ENCODE data around the gene LCN10. TPM values are rescaled to one million over a fixed set of nuclear protein-coding genes. Genes with fewer than 3 reads are reported as not detected.

LCN10 gene
- total and polyA plus RNA-seq, 2 of the 13 experiments (the other 11 are each of a cell fraction or from before 2014, with no cell fraction given), result 0.53 to 0.61 TPM

GRCh38 chr9:136741883-136742571 lies 713 bp downstream of the LCN10 start:
- CTCF ChIA-PET (ENCODE audit: low intra/inter-chr PET ratio, low total read pairs), result no interaction called here
- no peak for FAIRE-seq
- Histone ChIP-seq H2AFZ (ENCODE audit: low read length) (no peak overlapping the region), H3K27me3 (ENCODE audit: control insufficient read depth in 1 of 2, insufficient read depth in 2 of 2, low read length in 2 of 2) (peaks cover 22 to 81% of the 10 kb centered on the region in 2 experiments), H3K4me1 (ENCODE audit: insufficient read depth, low read length) (peaks cover 25% of the 10 kb centered on the region), H3K36me3 (replicated peaks in 1 of 2; ENCODE audit: control insufficient read depth in 1 of 2, insufficient read depth in 2 of 2, low read length in 2 of 2) (no peaks in the 10 kb centered on the region), H3K27ac (ENCODE audit: extremely low read length, insufficient read depth, low read length) (no peak overlapping the region), H3K79me2 (ENCODE audit: insufficient read depth, low read length) (no peaks in the 10 kb centered on the region), H4K20me1 (ENCODE audit: insufficient read depth, low read length) (no peaks in the 10 kb centered on the region), H3K9ac (ENCODE audit: insufficient read depth, low read depth, low read length) (no peak overlapping the region), H3K4me3 (replicated peaks in 1 of 3; ENCODE audit: insufficient read depth in 1 of 3, low read depth in 2 of 3, low read length in 3 of 3) (peak overlapping the region in 2 of 3 experiments; percentile 6 to 53; a peak in 3 of 6 replicates), H3K4me2 (ENCODE audit: low read depth, low read length) (peak overlapping the region; percentile 58), H3K9me3 (ENCODE audit: low read length) (no peaks in the 10 kb centered on the region)
- POLR2A ChIA-PET, result interaction anchor here (5.2 kb wide), 1 partner anchor 13 kb away, joined by 27 read pairs; no protein-coding TSS in a partner anchor
- BruUV-seq (replicated peaks), result no TSS peak
- DNase-seq (ENCODE audit: low spot score), result no peak
- peak; percentile 10 for ATAC-seq
- no peak for TF ChIP-seq KLF11 (CRISPR knock-in tag; IDR thresholded peaks at IDR 0.05)
- TF ChIP-seq HNRNPL (IDR thresholded peaks at IDR 0.05; ENCODE audit: low read depth, low read length), result peak; percentile 71; the same call in 1 of the 2 replicates
- TF ChIP-seq BCL3 (CRISPR knock-in tag; IDR thresholded peaks at IDR 0.05), result 0 out of 2 replicates have a peak, but pooled peaks have one; percentile 8
- TF ChIP-seq PATZ1 (CRISPR knock-in tag; IDR thresholded peaks at IDR 0.05), result peak; percentile 43; the same call in 1 of the 2 replicates
- TF ChIP-seq GABPB1 (CRISPR knock-in tag; IDR thresholded peaks at IDR 0.05), result peak; percentile 4; the same call in 1 of the 2 replicates
- intact Hi-C loops (cut with micrococcal nuclease; ENCODE audit: unreplicated experiment) (no loop called here), in situ Hi-C loops (cut with HindIII; ENCODE audit: extremely low pct_ligation_motif_present, low pct_unique_long_range_greater_than_20kb) (no loop called here)
- 47% methylated on average over 12 of the region's 32 CpGs for WGBS (ENCODE audit: low lambda C conversion rate)
